ENCODE data around the gene RESF1.
"Not testable (repeated sequence)": the region's sequence is repeated elsewhere in the genome, so short reads cannot be mapped to it uniquely, and the experiment has no call there.

The RESF1 gene, protein sequence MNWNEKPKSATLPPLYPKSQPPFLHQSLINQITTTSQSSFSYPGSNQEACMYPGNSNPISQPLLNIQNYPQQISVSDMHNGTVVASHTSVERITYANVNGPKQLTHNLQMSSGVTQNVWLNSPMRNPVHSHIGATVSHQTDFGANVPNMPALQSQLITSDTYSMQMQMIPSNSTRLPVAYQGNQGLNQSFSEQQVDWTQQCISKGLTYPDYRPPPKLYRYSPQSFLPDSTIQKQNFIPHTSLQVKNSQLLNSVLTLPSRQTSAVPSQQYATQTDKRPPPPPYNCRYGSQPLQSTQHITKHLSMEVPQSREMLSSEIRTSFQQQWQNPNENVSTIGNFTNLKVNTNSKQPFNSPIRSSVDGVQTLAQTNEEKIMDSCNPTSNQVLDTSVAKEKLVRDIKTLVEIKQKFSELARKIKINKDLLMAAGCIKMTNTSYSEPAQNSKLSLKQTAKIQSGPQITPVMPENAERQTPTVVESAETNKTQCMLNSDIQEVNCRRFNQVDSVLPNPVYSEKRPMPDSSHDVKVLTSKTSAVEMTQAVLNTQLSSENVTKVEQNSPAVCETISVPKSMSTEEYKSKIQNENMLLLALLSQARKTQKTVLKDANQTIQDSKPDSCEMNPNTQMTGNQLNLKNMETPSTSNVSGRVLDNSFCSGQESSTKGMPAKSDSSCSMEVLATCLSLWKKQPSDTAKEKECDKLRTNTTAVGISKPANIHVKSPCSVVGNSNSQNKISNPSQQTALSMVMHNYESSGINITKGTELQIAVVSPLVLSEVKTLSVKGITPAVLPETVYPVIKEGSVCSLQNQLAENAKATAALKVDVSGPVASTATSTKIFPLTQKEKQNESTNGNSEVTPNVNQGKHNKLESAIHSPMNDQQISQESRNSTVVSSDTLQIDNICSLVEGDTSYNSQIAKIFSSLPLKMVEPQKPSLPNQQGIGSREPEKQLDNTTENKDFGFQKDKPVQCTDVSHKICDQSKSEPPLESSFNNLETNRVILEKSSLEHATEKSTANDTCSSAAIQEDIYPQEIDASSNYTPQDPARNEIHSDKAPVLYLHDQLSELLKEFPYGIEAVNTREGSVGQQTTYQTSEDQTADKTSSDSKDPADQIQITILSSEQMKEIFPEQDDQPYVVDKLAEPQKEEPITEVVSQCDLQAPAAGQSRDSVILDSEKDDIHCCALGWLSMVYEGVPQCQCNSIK (N-terminal part only)

GRCh38 chr12:31959161-31959700 lies at the start of gene RESF1:
Gene RESF1, plus strand, starts transcription at chr12:31959415. Its CDS starts 21,541 bp downstream, at chr12:31980956.
- DNase-seq, result peak; percentile 84

- DNase-seq, result no peak
Observed at GRCh38 chr12:31914927-31915326, 44.3 kb upstream of the RESF1 start.

DNA sequence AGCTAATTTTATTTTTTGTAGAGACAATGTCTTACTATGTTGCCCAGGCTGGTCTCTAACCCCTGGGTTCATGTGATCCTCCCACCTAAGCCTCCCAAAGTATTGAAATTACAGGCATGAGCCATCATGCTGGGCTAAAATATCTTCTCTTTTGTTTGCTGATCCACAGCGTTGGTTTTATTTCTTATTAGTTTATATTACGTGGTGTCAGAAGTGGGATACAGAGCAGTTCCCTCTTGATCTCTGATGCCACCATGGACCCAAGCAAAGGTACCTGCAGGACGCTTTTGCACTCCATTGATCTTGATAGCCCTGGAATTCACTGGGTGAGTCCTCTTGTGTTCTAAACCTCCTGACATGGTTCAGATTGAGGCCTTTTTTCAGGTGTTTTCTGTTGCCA lies 43.8 kb upstream of the RESF1 start:
- DNase-seq, result no peak

DNA sequence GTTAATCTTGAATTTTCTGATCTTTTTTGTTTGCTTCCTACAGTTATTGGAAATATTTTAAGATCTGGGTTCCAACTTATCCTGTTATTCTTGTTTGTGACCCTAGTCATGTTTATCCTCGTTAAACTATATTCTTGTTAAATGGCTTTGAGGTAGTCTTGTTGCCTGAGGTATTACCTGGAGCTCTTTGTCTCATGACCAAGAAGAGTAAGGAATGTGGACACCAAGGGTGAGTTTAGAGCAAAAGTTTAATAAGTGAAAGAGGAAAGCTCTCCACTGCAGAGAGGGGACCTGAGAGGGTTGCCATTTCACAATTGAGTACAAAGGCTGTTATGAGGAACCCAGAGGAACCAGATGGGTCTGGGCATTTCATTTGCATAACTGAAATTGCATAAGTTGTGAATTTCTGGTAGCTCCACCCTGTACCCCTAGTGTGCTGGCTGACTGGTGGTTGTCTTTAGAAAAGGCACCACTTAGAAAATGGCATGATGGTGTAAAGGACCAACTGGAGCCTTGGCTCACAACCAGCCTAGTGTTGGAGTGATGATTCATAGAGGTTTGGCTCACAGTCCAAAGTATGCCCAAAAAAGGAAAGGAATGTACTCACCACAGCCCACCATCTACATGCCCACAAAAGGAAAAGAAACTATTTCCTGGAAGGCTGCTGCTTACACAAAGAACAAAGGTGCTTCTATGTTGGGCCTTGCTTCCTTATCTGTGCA lies 36.7 kb upstream of the RESF1 start:
- DNase-seq, result no peak

GRCh38 chr12:31923063-31923412 lies 36.2 kb upstream of the RESF1 start:
- no peak for DNase-seq

GRCh38 chr12:31928246-31929026 lies 30.8 kb upstream of the RESF1 start:
- no peak for DNase-seq

DNA sequence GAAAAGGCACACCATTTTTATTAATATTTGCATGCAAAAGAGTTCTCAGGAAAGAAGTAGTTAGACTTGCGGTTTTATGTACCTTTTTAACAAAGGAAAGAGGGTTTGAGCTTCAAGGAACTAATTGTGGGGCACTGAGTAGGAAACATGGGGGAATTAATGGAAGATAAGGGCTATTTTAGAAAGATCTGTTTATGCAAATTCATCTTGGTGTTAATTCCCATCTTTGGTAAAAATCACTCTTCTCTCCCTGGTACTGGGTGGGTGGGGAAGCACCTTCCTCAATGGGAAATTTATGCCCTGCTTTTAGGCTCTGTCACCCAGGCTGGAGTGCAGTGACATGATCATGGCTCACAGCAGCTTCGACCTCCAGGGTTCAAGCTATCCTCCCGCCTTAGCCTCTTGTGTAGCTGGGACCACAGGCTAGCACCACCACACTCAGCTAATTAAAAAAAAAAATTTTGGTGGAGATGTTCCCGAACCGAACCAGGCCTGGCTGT lies 30.1 kb upstream of the RESF1 start:
- DNase-seq, result peak; percentile 12

GRCh38 chr12:31931796-31932715 lies 27.2 kb upstream of the RESF1 start:
- no peak for DNase-seq

DNA sequence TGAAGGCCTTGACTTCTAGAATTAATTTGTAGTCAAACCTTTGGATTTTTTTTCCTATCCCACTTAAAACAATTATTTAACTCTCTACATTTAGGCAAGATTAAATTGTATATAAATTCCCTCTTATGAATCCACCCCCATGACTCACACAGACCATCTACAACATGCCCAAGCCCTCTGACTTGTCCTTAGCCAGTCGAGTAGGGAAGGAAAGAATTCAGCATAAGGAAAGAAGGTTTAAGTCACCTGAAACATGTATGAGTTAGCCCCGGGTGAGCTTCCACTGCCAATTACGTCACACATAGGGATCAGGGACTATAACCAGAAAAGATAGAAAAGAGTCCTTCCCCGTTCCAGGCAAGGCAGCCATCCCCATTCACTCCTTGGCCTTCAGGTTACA lies 14.9 kb upstream of the RESF1 start:
- no peak for DNase-seq

DNA sequence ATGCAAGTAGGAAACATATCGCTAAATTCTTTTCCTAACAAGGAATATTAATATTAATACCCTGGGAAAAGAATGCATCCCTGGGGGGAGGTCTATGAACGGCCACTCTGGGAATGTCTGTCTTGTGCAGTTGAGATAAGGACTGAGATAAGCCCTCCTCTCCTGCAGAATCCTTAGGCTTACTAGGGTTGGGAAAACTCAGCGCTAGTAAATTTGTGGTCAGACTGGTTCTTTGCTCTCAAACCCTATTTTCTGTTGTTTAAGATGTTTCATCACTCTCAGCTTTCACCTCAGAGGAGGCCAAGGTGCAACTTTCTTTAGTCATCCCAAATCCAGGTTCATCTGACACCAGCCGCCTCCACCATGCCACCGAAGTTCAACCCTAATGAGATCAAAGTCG lies 11.2 kb upstream of the RESF1 start:
- DNase-seq, result no peak

- not testable (repeated sequence) for DNase-seq
Observed at GRCh38 chr12:31948697-31949359, 10.4 kb upstream of the RESF1 start.

- DNase-seq, result no peak
Observed at GRCh38 chr12:31950088-31950487, 9.1 kb upstream of the RESF1 start.

DNA sequence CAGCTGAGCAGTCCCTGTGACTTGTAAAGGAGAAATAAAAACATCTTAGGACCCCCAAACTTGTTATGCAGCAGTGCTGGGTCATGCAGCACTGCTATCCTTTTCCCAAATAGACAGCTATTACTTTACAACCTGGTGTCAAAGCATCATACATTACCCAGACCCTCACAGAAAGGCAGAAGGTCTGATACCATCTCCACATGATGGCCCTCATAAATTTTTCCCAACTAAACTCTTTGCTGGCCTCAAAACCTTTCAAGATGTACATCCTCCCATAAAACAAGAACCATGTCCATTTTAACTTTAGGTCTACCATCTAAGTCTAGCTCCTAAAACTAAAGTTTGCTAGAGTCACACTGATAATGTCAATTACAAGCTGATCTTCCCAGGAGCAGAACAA lies 8.7 kb upstream of the RESF1 start:
- no peak for DNase-seq

DNA sequence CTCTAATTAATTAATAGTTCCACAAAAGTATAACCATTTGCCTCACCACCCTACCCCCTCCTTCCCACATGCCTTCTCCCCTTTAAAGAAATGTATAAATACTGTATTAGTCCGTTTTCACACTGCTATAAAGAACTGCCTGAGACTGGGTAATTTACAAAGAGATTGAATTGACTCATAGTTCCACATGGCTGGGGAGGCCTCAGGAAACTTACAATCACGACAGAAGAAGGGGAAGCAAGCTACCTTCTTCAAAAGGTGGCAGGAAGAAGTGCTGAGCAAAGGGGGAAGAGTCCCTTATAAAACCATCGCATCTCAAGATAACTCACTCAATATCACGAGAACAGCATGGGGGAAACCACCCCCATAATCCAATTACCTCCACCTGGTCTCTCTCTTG lies 8.2 kb upstream of the RESF1 start:
- no peak for DNase-seq

DNA sequence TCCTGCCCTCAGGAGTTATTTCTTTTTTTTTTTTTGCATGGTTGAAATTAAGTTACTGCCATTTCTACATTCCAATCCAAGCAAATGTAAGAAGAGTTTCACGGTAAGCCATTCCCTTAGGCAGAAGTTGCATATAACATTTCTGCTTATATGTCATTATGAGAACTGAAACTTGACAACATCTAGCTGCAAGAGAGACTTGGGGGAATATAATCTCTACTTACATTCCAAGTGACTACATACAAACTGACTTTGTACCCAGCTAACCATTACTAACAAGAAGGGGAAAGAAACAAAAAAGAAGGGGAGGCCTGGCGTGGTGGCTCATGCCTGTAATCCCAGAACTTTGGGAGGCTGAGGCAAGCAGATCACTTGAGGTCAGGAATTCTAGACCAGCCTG lies 7.3 kb upstream of the RESF1 start:
- DNase-seq, result no peak

- no peak for DNase-seq
Observed at GRCh38 chr12:31952418-31952817, 6.8 kb upstream of the RESF1 start.

GRCh38 chr12:31954925-31955858 lies 4.0 kb upstream of the RESF1 start:
- DNase-seq, result no peak

GRCh38 chr12:31958569-31959160 lies 550 bp upstream of the RESF1 start:
- no peak for DNase-seq

Data from stimulated activated CD4-positive, alpha-beta T cell treated with anti-CD3 and anti-CD28 coated beads, Interleukin-4, amount 100 ng/mL, for 1 hour (primary cell).